Occipital lobe (tissue), 2 donors: ENCODE results near the gene LDHAL6B. TPM values are rescaled to one million over a fixed set of nuclear protein-coding genes. Genes with fewer than 3 reads are reported as not detected.

Source experiments
- DNase-seq: peaks from one replicate; lab custom pipeline; 2025; lab: John Stamatoyannopoulos, UW
- total RNA-seq: library from RNA; depleted of rRNA; stranded (reverse); fragments of >200 nt; gene quantifications from one replicate; pipeline ENCODE4 v1.2.3, GENCODE V29; 2014

The LDHAL6B gene
- total RNA-seq, 1 donor from 2014 or later, result not detected

GRCh38 chr15:59176653-59177316 is 29.9 kb upstream of the LDHAL6B start:
- no peak for DNase-seq

GRCh38 chr15:59177317-59177660 is 29.4 kb upstream of the LDHAL6B start:
- DNase-seq, result no peak

- no peak for DNase-seq
These were observed 28.4 kb upstream of the LDHAL6B start for GRCh38 chr15:59178151-59178695.

GRCh38 chr15:59179717-59180116 is 26.9 kb upstream of the LDHAL6B start:
- DNase-seq, result no peak

GRCh38 chr15:59180945-59181600 is 25.6 kb upstream of the LDHAL6B start:
- DNase-seq, result no peak

GRCh38 chr15:59185725-59186124 is 20.9 kb upstream of the LDHAL6B start:
- no peak for DNase-seq

GRCh38 chr15:59186501-59186900 is 20.1 kb upstream of the LDHAL6B start:
- DNase-seq, result no peak

GRCh38 chr15:59189241-59189640 is 17.4 kb upstream of the LDHAL6B start:
- DNase-seq, result no peak

GRCh38 chr15:59190291-59190690 is 16.4 kb upstream of the LDHAL6B start:
- no peak for DNase-seq

- no peak for DNase-seq
These were observed 14.8 kb upstream of the LDHAL6B start for GRCh38 chr15:59191855-59192237.

- no peak for DNase-seq
These were observed 11.9 kb upstream of the LDHAL6B start for GRCh38 chr15:59194639-59195325.

- DNase-seq, result no peak
These were observed 10.2 kb upstream of the LDHAL6B start for GRCh38 chr15:59196416-59196815.

- DNase-seq, result no peak
These were observed 9.2 kb upstream of the LDHAL6B start for GRCh38 chr15:59197454-59197853.

- no peak for DNase-seq
These were observed 6.8 kb upstream of the LDHAL6B start for GRCh38 chr15:59199626-59200465.

GRCh38 chr15:59200560-59200959 is 6.1 kb upstream of the LDHAL6B start:
- no peak for DNase-seq

- DNase-seq, result no peak
These were observed 3.6 kb upstream of the LDHAL6B start for GRCh38 chr15:59203008-59203407.

- no peak for DNase-seq
These were observed 3.0 kb upstream of the LDHAL6B start for GRCh38 chr15:59203657-59204056.

GRCh38 chr15:59205839-59206622 is 612 bp upstream of the LDHAL6B start:
- no peak for DNase-seq

- no peak for DNase-seq
These were observed 2.1 kb downstream of the LDHAL6B start for GRCh38 chr15:59208613-59209249.

GRCh38 chr15:59210186-59210585 is 3.5 kb downstream of the LDHAL6B start:
- no peak for DNase-seq
